K562 (cell line): ENCODE measurements around the gene PACS1. TPM values are rescaled to one million over a fixed set of nuclear protein-coding genes. Genes with fewer than 3 reads are reported as not detected.

Source experiments
- ATAC-seq: fragments of 200-7000 bp; cut with Tn5 transposase; 3 replicates; pipeline ENCODE4 v1.9.1; 2020; ENCODE audit warnings: moderate library complexity
- BruUV-seq: library from RNA; stranded (reverse); fragments of 400-500 nt; replicated peaks from 2 replicates; lab custom pipeline; 2021; lab: Mats Ljungman, UMichigan
- CTCF ChIA-PET: fragments of 300-600 bp; formaldehyde crosslinking; extraction: SDS; loops from one replicate; lab custom pipeline; 2021; ENCODE audit warnings: low intra/inter-chr PET ratio; lab: Yijun Ruan, JAX
- POLR2A ChIA-PET: fragments of 300-600, 350-650 bp; sonication (Branson Sonifier 250); formaldehyde crosslinking; extraction: SDS; loops from one replicate; lab custom pipeline; 2021; ENCODE audit warnings: antibody characterized with exemption, inconsistent platforms; lab: Yijun Ruan, JAX
- DNase-seq, 4 experiments: peaks; one replicate each; pipeline versions ENCODE4 v3.0.0 to v3.0.0-alpha.2; 2011 to 2018; ENCODE audit warnings: low spot score in 3 of 4, mixed read lengths in 3 of 4; ENCODE audit errors: extremely low read depth in 1 of 4
- FAIRE-seq: peaks from 2 replicates; lab custom pipeline; 2011; peaks lifted over from hg19 to GRCh38; lab: Jason Lieb, UNC
- H2AFZ ChIP-seq: 2 replicates; pipeline ENCODE4 v1.6.0; 2011; ENCODE audit warnings: low read depth, low read length, control low read depth, inconsistent platforms
- H3K27ac ChIP-seq: fragments of 200-600 bp; 3 replicates; pipeline ENCODE4 v1.8.0; 2011; ENCODE audit warnings: low read depth, mild to moderate bottlenecking, control low read depth, inconsistent platforms, low read length, moderate library complexity, mixed read lengths; ENCODE audit errors: extremely low read depth
- H3K27me3 ChIP-seq, 2 experiments: fragments of 300-600 bp in 1 of 2; 2 replicates in 1 of 2; 3 replicates in 1 of 2; pipeline versions ENCODE4 v1.6.0 to v1.8.0; 2011; ENCODE audit warnings: inconsistent platforms in 2 of 2, low read length in 2 of 2, mild to moderate bottlenecking in 1 of 2, mixed read lengths in 1 of 2, moderate library complexity in 1 of 2; ENCODE audit not compliant: control insufficient read depth in 2 of 2, insufficient read depth in 2 of 2
- H3K36me3 ChIP-seq: fragments of 300-600 bp; 3 replicates; pipeline ENCODE4 v1.8.0; 2011; ENCODE audit warnings: mild to moderate bottlenecking, low read length, inconsistent platforms; ENCODE audit not compliant: control insufficient read depth, insufficient read depth
- H3K4me1 ChIP-seq, 2 experiments: fragments of 200-600 bp in 1 of 2; replicated peaks in 1 of 2; 2 replicates in 1 of 2; 3 replicates in 1 of 2; pipeline versions ENCODE4 v1.5.1 to v1.8.0; 2011; ENCODE audit warnings: inconsistent platforms in 2 of 2, low read length in 2 of 2, mild to moderate bottlenecking in 1 of 2, mixed read lengths in 1 of 2, moderate library complexity in 1 of 2; ENCODE audit not compliant: control insufficient read depth in 2 of 2, insufficient read depth in 2 of 2
- H3K4me2 ChIP-seq: 2 replicates; pipeline ENCODE4 v1.6.1; 2011; ENCODE audit warnings: low read length, control low read depth, inconsistent platforms, mixed read lengths; ENCODE audit not compliant: insufficient read depth
- H3K4me3 ChIP-seq: fragments of 200-600 bp; sonication (generic), shearing (Covaris generic); 2 replicates; pipeline ENCODE4 v1.5.1; 2016; ENCODE audit warnings: control low read depth, inconsistent platforms
- H3K79me2 ChIP-seq: fragments of 200-600 bp; 3 replicates; pipeline ENCODE4 v1.8.0; 2011; ENCODE audit warnings: low read length, inconsistent platforms; ENCODE audit not compliant: control insufficient read depth, insufficient read depth
- H3K9ac ChIP-seq, 2 experiments: 2 replicates each; pipeline versions ENCODE4 v1.6.0 to v1.6.1; 2011; ENCODE audit warnings: low read depth in 2 of 2, low read length in 2 of 2, control low read depth in 1 of 2, inconsistent platforms in 1 of 2, mild to moderate bottlenecking in 1 of 2, mixed read lengths in 1 of 2; ENCODE audit not compliant: insufficient read depth in 1 of 2
- H3K9me1 ChIP-seq: one replicate; pipeline ENCODE4 v1.6.0; 2011; ENCODE audit warnings: inconsistent platforms, mild to moderate bottlenecking, low read length, moderate library complexity; ENCODE audit not compliant: control insufficient read depth, insufficient read depth
- H3K9me3 ChIP-seq: replicated peaks from 2 replicates; pipeline ENCODE4 v1.5.1; 2011; ENCODE audit warnings: low read depth, low read length, inconsistent platforms; ENCODE audit not compliant: control insufficient read depth, insufficient read depth
- H4K20me1 ChIP-seq: replicated peaks from 2 replicates; pipeline ENCODE4 v1.6.1; 2011; ENCODE audit warnings: low read length, inconsistent platforms, mixed read lengths; ENCODE audit not compliant: control insufficient read depth, insufficient read depth
- RBFOX2 ChIP-seq: fragments of 200-400 bp; formaldehyde crosslinking; IDR thresholded peaks from 2 replicates; pipeline ENCODE4 v1.6.1; 2017; ENCODE audit warnings: low read depth, mild to moderate bottlenecking, low read length, moderate library complexity
- TGIF2 ChIP-seq: sonication (generic); formaldehyde crosslinking; IDR thresholded peaks from 2 replicates; pipeline ENCODE4 v1.8.1; 2022; ENCODE audit warnings: mild to moderate bottlenecking, missing genetic modification reagents, moderate library complexity
- WGBS: fragments of 100-300 bp; shearing (Covaris generic); methylation state at CpG from one replicate; pipeline ENCODE4 v1.1.6; 2016; ENCODE audit warnings: low coverage, mixed read lengths; ENCODE audit not compliant: insufficient coverage; ENCODE audit errors: missing lambda C conversion rate; 5-methylcytosine and 5-hydroxymethylcytosine counted together
- in situ Hi-C: fragments of 300-500 bp; cut with MboI; formaldehyde crosslinking; loops from 4 replicates; pipeline ENCODE4 v1.15.0; 2018; ENCODE audit warnings: inconsistent platforms, mixed read lengths
- intact Hi-C: fragments of 100-400 bp; cut with micrococcal nuclease; formaldehyde crosslinking; loops from 2 replicates; pipeline ENCODE4 v1.14.2; 2022
- polyA plus RNA-seq, 8 experiments: library from polyadenylated mRNA; depleted of rRNA in 4 of 8; stranded (reverse) in 5 of 8; unstranded in 3 of 8; fragments of >200 nt; fragmentation: Nextera tagmentation in 2 of 8; fragmentation: Illumina TruSeq in 1 of 8; extraction: Ambion mirVana in 2 of 8; extraction: Trizol in 1 of 8; gene quantifications; 2 replicates each; pipeline versions ENCODE4 v1.2.1 to v1.2.3, GENCODE V29; 2011 to 2014; ENCODE audit warnings: inconsistent platforms in 1 of 8, missing spikeins in 1 of 8
- total RNA-seq, 7 experiments: library from RNA; depleted of rRNA in 6 of 7; stranded (reverse); fragments of >200 nt in 6 of 7; fragmentation: Illumina TruSeq in 2 of 7; extraction: Trizol in 2 of 7; gene quantifications; 2 replicates each; pipeline versions ENCODE4 v1.2.1 to v1.2.3, GENCODE V29; 2011 to 2021; ENCODE audit warnings: low replicate concordance in 1 of 7
- TF ChIP-seq, protein P1 (sequence below): fragments of 250-450 bp; sonication (Bioruptor Pico); IDR thresholded peaks from 2 replicates; pipeline ENCODE4 v1.9.0; 2021; ENCODE audit warnings: mild to moderate bottlenecking, inconsistent platforms

The PACS1 gene
- total and polyA plus RNA-seq, 9 of the 15 experiments (the other 6 are each of a cell fraction or from before 2014, with no cell fraction given): 0.34 to 28.1 (median 8.5) TPM

DNA sequence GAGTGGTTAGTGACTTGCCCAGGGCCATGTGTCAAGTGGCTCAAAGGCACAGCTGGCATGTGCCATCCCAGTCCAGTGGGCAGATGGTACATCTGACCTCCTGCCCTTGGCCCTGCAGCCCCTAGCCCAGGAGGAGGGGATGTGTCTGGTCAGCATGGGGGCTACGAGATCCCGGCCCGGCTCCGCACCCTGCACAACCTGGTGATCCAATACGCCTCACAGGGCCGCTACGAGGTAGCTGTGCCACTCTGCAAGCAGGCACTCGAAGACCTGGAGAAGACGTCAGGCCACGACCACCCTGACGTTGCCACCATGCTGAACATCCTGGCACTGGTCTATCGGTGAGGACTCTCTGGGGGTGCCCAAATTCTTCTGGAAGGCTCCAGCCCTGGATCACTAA, 192.6 kb downstream of the PACS1 start:
- no peak for FAIRE-seq
- POLR2A ChIA-PET: interaction anchor here (0.6 to 1.7 kb wide), 3 partner anchors 24 to 159 kb away, joined by 3 to 5 read pairs (median 4); partner anchors contain the start of gene YIF1A
- CTCF ChIA-PET: no interaction called here

More for the DNA sequence above, 192.6 kb downstream of the PACS1 start:
- BruUV-seq: no TSS peak
- TF ChIP-seq TGIF2 (CRISPR knock-in tag) (no peak), RBFOX2 (peak; percentile 40; the same call in 1 of the 2 replicates)
- TF ChIP-seq, protein P1, sequence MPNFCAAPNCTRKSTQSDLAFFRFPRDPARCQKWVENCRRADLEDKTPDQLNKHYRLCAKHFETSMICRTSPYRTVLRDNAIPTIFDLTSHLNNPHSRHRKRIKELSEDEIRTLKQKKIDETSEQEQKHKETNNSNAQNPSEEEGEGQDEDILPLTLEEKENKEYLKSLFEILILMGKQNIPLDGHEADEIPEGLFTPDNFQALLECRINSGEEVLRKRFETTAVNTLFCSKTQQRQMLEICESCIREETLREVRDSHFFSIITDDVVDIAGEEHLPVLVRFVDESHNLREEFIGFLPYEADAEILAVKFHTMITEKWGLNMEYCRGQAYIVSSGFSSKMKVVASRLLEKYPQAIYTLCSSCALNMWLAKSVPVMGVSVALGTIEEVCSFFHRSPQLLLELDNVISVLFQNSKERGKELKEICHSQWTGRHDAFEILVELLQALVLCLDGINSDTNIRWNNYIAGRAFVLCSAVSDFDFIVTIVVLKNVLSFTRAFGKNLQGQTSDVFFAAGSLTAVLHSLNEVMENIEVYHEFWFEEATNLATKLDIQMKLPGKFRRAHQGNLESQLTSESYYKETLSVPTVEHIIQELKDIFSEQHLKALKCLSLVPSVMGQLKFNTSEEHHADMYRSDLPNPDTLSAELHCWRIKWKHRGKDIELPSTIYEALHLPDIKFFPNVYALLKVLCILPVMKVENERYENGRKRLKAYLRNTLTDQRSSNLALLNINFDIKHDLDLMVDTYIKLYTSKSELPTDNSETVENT (CRISPR knock-in tag): no peak
- no peak for DNase-seq
- Histone ChIP-seq H3K27ac (no peak overlapping the region), H3K36me3 (peaks cover 73% of the 10 kb centered on the region), H2AFZ (no peak overlapping the region), H3K4me3 (no peak overlapping the region), H4K20me1 (no peaks in the 10 kb centered on the region; the same call in 1 of the 2 replicates), H3K4me2 (no peak overlapping the region), H3K79me2 (peaks cover 17% of the 10 kb centered on the region), H3K4me1 (peaks cover 2 to 40% of the 10 kb centered on the region in 2 experiments; a peak in 3 of 5 replicates), H3K9ac (no peak overlapping the region), H3K27me3 (no peaks in the 10 kb centered on the region), H3K9me3 (no peaks in the 10 kb centered on the region), H3K9me1 (no peaks in the 10 kb centered on the region)
- WGBS: 89% methylated on average over 10 of the region's 12 CpGs
- intact Hi-C loops: no loop called here
- in situ Hi-C loops: no loop called here
- ATAC-seq: no peak
